ENCODE measurements around the gene NOS1. TPM values are rescaled to one million over a fixed set of nuclear protein-coding genes. Genes with fewer than 3 reads are reported as not detected.

NOS1 gene
- total RNA-seq, 1 donor from 2014 or later = 0.11 TPM

DNA sequence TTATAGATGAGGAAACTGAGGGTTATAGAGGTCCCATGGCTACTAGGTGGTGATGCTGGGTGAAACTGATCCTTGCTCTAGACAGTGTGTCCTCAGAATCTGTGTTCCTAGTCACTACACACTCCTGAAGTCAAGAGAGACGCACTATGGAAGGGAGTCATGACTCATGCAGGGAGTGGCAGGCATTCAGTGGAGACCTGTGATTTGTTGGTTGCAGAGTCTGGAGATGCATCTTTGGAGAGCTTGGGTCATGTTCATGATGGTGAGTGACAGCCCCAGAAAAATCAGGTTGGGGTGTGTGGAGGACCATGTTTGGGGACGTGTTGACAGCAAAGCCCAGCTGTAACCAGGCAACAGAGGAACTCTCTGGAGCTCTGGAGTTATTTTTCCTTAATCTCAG, 133.2 kb downstream of the NOS1 start:
- Histone ChIP-seq H3K27ac (no peak overlapping the region), H3K9me3 (ENCODE audit: low read depth) (no peaks in the 10 kb centered on the region), H3K9ac (no peak overlapping the region), H3K4me3 (no peak overlapping the region), H3K36me3 (no peaks in the 10 kb centered on the region), H3K4me1 (no peaks in the 10 kb centered on the region), H2AFZ (replicated peaks) (no peak overlapping the region), H3K27me3 (no peaks in the 10 kb centered on the region), H4K20me1 (ENCODE audit: low read depth) (no peaks in the 10 kb centered on the region), H3K79me2 (ENCODE audit: low read depth) (no peaks in the 10 kb centered on the region), H3F3A (ENCODE audit: low read depth) (no peaks in the 10 kb centered on the region), H3K4me2 (no peak overlapping the region)
- peak overlapping the region; percentile 47 for H3K4me3 Mint-ChIP-seq
- peaks cover 3% of the 10 kb centered on the region for H3K4me1 Mint-ChIP-seq
- TF ChIP-seq EZH2 (IDR thresholded peaks at IDR 0.05) (no peak), EZH2phosphoT487 (IDR thresholded peaks at IDR 0.05) (no peak), CTCF (IDR thresholded peaks at IDR 0.05) (no peak)
- DNase-seq (ENCODE audit: low spot score) = no peak
- no peaks in the 10 kb centered on the region for H3K27me3 Mint-ChIP-seq (ENCODE audit: insufficient read depth, low read depth)
- no peaks in the 10 kb centered on the region for H3K36me3 Mint-ChIP-seq
- no peak overlapping the region for H3K27ac Mint-ChIP-seq
- no peaks in the 10 kb centered on the region for H3K9me3 Mint-ChIP-seq

- Histone ChIP-seq H4K20me1 (ENCODE audit: low read depth) (no peaks in the 10 kb centered on the region), H3K4me3 (no peak overlapping the region), H3K79me2 (ENCODE audit: low read depth) (no peaks in the 10 kb centered on the region), H3K27me3 (no peaks in the 10 kb centered on the region), H3K9me3 (ENCODE audit: low read depth) (no peaks in the 10 kb centered on the region), H3K4me1 (no peaks in the 10 kb centered on the region), H2AFZ (replicated peaks) (peak overlapping the region; percentile 52), H3K9ac (no peak overlapping the region), H3K36me3 (no peaks in the 10 kb centered on the region), H3K4me2 (no peak overlapping the region), H3F3A (ENCODE audit: low read depth) (no peaks in the 10 kb centered on the region), H3K27ac (no peak overlapping the region)
- peaks cover 3% of the 10 kb centered on the region for H3K4me1 Mint-ChIP-seq
- DNase-seq (ENCODE audit: low spot score) = peak; percentile 26
- H3K27me3 Mint-ChIP-seq (ENCODE audit: insufficient read depth, low read depth) = peaks cover 2% of the 10 kb centered on the region
- no peaks in the 10 kb centered on the region for H3K36me3 Mint-ChIP-seq
- no peak overlapping the region for H3K27ac Mint-ChIP-seq
- no peaks in the 10 kb centered on the region for H3K9me3 Mint-ChIP-seq
- H3K4me3 Mint-ChIP-seq = no peak overlapping the region
- TF ChIP-seq EZH2phosphoT487 (IDR thresholded peaks at IDR 0.05) = no peak
- peak; percentile 13 for TF ChIP-seq CTCF (IDR thresholded peaks at IDR 0.05)
- no peak for TF ChIP-seq EZH2 (IDR thresholded peaks at IDR 0.05)
Measured at GRCh38 chr12:117227000-117227653, 134.3 kb downstream of the NOS1 start.

GRCh38 chr12:117226505-117226904, 134.9 kb downstream of the NOS1 start:
- H3K4me3 Mint-ChIP-seq = no peak overlapping the region
- no peak for TF ChIP-seq CTCF (IDR thresholded peaks at IDR 0.05)
- TF ChIP-seq EZH2phosphoT487 (IDR thresholded peaks at IDR 0.05) = no peak
- TF ChIP-seq EZH2 (IDR thresholded peaks at IDR 0.05) = no peak
- H4K20me1 ChIP-seq (ENCODE audit: low read depth) = no peaks in the 10 kb centered on the region
- DNase-seq (ENCODE audit: low spot score) = no peak
- no peaks in the 10 kb centered on the region for H3K79me2 ChIP-seq (ENCODE audit: low read depth)
- no peak overlapping the region for H3K27ac ChIP-seq
- H3K27me3 ChIP-seq = no peaks in the 10 kb centered on the region
- no peaks in the 10 kb centered on the region for H3K4me1 Mint-ChIP-seq
- no peak overlapping the region for H2AFZ ChIP-seq (replicated peaks)
- no peak overlapping the region for H3K4me3 ChIP-seq
- no peaks in the 10 kb centered on the region for H3K36me3 Mint-ChIP-seq
- H3K4me2 ChIP-seq = no peak overlapping the region
- H3K9me3 Mint-ChIP-seq = no peaks in the 10 kb centered on the region
- no peak overlapping the region for H3K9ac ChIP-seq
- H3K27me3 Mint-ChIP-seq (ENCODE audit: insufficient read depth, low read depth) = peaks cover 2% of the 10 kb centered on the region
- H3F3A ChIP-seq (ENCODE audit: low read depth) = no peaks in the 10 kb centered on the region
- no peak overlapping the region for H3K27ac Mint-ChIP-seq
- no peaks in the 10 kb centered on the region for H3K4me1 ChIP-seq
- H3K9me3 ChIP-seq (ENCODE audit: low read depth) = no peaks in the 10 kb centered on the region
- no peaks in the 10 kb centered on the region for H3K36me3 ChIP-seq
